Neuronal stem cell (in vitro differentiated cells): ENCODE results near the gene ADAM22.

Source experiments
- DNase-seq: peaks from one replicate; pipeline ENCODE4 v3.0.0-alpha.2; 2013; ENCODE audit warnings: low spot score
- H2AFZ ChIP-seq: one replicate; pipeline ENCODE4 v1.6.1; 2013; ENCODE audit warnings: mild to moderate bottlenecking, low read length, inconsistent platforms
- H2AK5ac ChIP-seq: 2 replicates; pipeline ENCODE4 v1.6.1; 2013; ENCODE audit warnings: low read depth, mild to moderate bottlenecking, inconsistent platforms, low read length, moderate library complexity, mixed read lengths
- H2BK120ac ChIP-seq: 2 replicates; pipeline ENCODE4 v1.6.1; 2013; ENCODE audit warnings: low read depth, mild to moderate bottlenecking, inconsistent platforms, low read length, moderate library complexity, mixed read lengths
- H2BK12ac ChIP-seq: one replicate; pipeline ENCODE4 v1.6.1; 2013; ENCODE audit warnings: low read length, inconsistent platforms
- H2BK15ac ChIP-seq: 2 replicates; pipeline ENCODE4 v1.6.1; 2013; ENCODE audit warnings: mild to moderate bottlenecking, low read length, inconsistent platforms, mixed read lengths
- H2BK5ac ChIP-seq: one replicate; pipeline ENCODE4 v1.6.1; 2013; ENCODE audit warnings: inconsistent platforms, mild to moderate bottlenecking, low read length, moderate library complexity
- H3K14ac ChIP-seq: one replicate; pipeline ENCODE4 v1.6.1; 2013; ENCODE audit warnings: low read length, inconsistent platforms
- H3K18ac ChIP-seq: 2 replicates; pipeline ENCODE4 v1.6.1; 2013; ENCODE audit warnings: low read length, inconsistent platforms
- H3K23ac ChIP-seq: 2 replicates; pipeline ENCODE4 v1.6.1; 2013; ENCODE audit warnings: low read depth, mild to moderate bottlenecking, mixed read lengths, low read length, inconsistent platforms; ENCODE audit not compliant: poor library complexity
- H3K27ac ChIP-seq: replicated peaks from 3 replicates; pipeline ENCODE4 v1.5.1; 2013; ENCODE audit warnings: low read length, inconsistent platforms
- H3K27me3 ChIP-seq, 3 experiments: 2 replicates each; pipeline ENCODE4 v1.6.1; 2013; ENCODE audit warnings: low read length in 3 of 3, mild to moderate bottlenecking in 2 of 3, inconsistent platforms in 1 of 3, low read depth in 1 of 3, mixed read lengths in 1 of 3, moderate library complexity in 1 of 3; ENCODE audit not compliant: control insufficient read depth in 3 of 3, insufficient read depth in 3 of 3
- H3K36me3 ChIP-seq, 2 donors: replicated peaks in 1 of 2; 2 replicates each; pipeline ENCODE4 v1.6.1; 2013; ENCODE audit warnings: low read length in 2 of 2; ENCODE audit not compliant: control insufficient read depth in 2 of 2, insufficient read depth in 2 of 2
- H3K4ac ChIP-seq: 2 replicates; pipeline ENCODE4 v1.6.1; 2013; ENCODE audit warnings: inconsistent platforms, mild to moderate bottlenecking, low read length, moderate library complexity
- H3K4me1 ChIP-seq, 2 donors: 1 replicate in 1 of 2; 2 replicates in 1 of 2; pipeline ENCODE4 v1.6.1; 2013; ENCODE audit warnings: low read length in 2 of 2, low read depth in 1 of 2; ENCODE audit not compliant: control insufficient read depth in 2 of 2, insufficient read depth in 1 of 2
- H3K4me2 ChIP-seq: one replicate; pipeline ENCODE4 v1.6.1; 2013; ENCODE audit warnings: mild to moderate bottlenecking, low read length, inconsistent platforms; ENCODE audit not compliant: insufficient read depth, poor library complexity, severe bottlenecking
- H3K4me3 ChIP-seq, 2 donors: 2 replicates each; pipeline ENCODE4 v1.5.1; 2013; ENCODE audit warnings: low read length in 2 of 2, mild to moderate bottlenecking in 2 of 2, inconsistent platforms in 1 of 2, moderate library complexity in 1 of 2
- H3K79me1 ChIP-seq: one replicate; pipeline ENCODE4 v1.6.1; 2013; ENCODE audit warnings: low read depth, mild to moderate bottlenecking, inconsistent platforms, low read length, moderate library complexity
- H3K9ac ChIP-seq: one replicate; pipeline ENCODE4 v1.6.1; 2013; ENCODE audit warnings: mild to moderate bottlenecking, low read depth, low read length, inconsistent platforms; ENCODE audit not compliant: poor library complexity
- H3K9me3 ChIP-seq, 2 donors: replicated peaks in 1 of 2; 2 replicates each; pipeline versions ENCODE3 to v1.6.1; 2013; ENCODE audit warnings: low read length in 2 of 2, mild to moderate bottlenecking in 2 of 2, inconsistent platforms in 1 of 2, low read depth in 1 of 2, mixed read lengths in 1 of 2, moderate library complexity in 1 of 2; ENCODE audit not compliant: control insufficient read depth in 2 of 2, insufficient read depth in 1 of 2
- H4K8ac ChIP-seq: one replicate; pipeline ENCODE4 v1.6.1; 2013; ENCODE audit warnings: low read depth, mild to moderate bottlenecking, inconsistent platforms, low read length, moderate library complexity
- H4K91ac ChIP-seq: one replicate; pipeline ENCODE4 v1.6.1; 2013; ENCODE audit warnings: low read length, low read depth, mild to moderate bottlenecking, inconsistent platforms; ENCODE audit not compliant: poor library complexity
- WGBS, 2 donors: extraction: QIAGEN DNeasy Blood & Tissue Kit; methylation state at CpG; one replicate each; pipeline ENCODE4 v1.1.7; 2013; ENCODE audit warnings: missing lambda C conversion rate in 2 of 2, mixed read lengths in 1 of 2; ENCODE audit not compliant: insufficient read length in 2 of 2, insufficient replicate concordance in 1 of 2; ENCODE audit errors: extremely low coverage in 2 of 2; 5-methylcytosine and 5-hydroxymethylcytosine counted together

The ADAM22 gene

DNA sequence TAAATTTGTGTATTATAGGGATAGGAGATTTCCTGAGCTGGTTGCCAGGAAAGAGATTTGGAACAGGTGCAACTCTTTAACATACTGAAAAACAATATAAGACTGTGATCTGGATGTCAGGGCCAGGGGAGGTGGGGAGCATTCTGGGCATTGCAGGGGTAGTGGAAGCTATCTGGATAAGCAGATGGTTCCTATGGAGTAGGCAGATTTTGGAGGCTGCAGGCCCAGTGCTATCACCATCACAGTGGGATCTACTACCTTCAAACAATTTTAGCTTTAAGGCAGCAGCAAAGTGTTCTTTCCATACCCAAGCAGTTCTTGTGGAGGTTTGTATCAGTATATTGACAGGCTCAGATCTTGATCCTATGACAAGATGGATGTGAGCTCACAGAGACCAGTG, 71.1 kb downstream of the ADAM22 start:
- H3K79me1 ChIP-seq, result no peaks in the 10 kb centered on the region
- H3K23ac ChIP-seq, result no peak overlapping the region
- H3K4ac ChIP-seq, result no peak overlapping the region
- no peak overlapping the region for H2BK12ac ChIP-seq
- no peak overlapping the region for H2BK120ac ChIP-seq
- H2AFZ ChIP-seq, result no peak overlapping the region
- H4K91ac ChIP-seq, result no peak overlapping the region
- H3K4me2 ChIP-seq, result no peak overlapping the region
- DNase-seq, result no peak
- H3K27me3 ChIP-seq, result no peaks in the 10 kb centered on the region
- no peak overlapping the region for H3K4me3 ChIP-seq
- no peaks in the 10 kb centered on the region for H3K4me1 ChIP-seq
- no peaks in the 10 kb centered on the region for H3K36me3 ChIP-seq
- H3K14ac ChIP-seq, result no peak overlapping the region
- H3K18ac ChIP-seq, result no peak overlapping the region
- H2AK5ac ChIP-seq, result no peak overlapping the region
- H4K8ac ChIP-seq, result no peak overlapping the region
- H2BK5ac ChIP-seq, result no peak overlapping the region
- no peak overlapping the region for H3K27ac ChIP-seq
- H2BK15ac ChIP-seq, result no peak overlapping the region
- H3K9ac ChIP-seq, result no peak overlapping the region
- no peaks in the 10 kb centered on the region for H3K9me3 ChIP-seq

DNA sequence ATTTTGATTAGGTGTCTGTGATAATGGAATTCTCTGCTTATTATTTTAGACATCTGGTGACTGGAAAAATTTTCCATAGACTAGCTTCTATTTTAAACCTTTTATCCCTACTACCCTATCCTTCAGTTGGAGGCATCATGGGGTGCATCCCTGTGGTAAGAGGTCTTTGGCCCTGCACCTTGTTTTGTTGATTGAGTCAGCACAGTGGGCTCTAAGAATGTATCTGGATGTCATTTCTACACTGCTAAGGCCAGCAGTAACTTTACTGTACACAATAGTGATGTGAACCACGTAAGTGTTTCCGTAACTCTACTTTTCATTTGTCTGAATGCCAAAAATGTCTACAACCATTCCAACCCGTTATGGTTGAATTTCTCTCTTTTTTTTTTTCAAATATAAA, 75.6 kb downstream of the ADAM22 start:
- H3K4me3 ChIP-seq, result no peak overlapping the region
- H3K4me1 ChIP-seq, result no peaks in the 10 kb centered on the region
- H4K8ac ChIP-seq, result no peak overlapping the region
- no peak overlapping the region for H4K91ac ChIP-seq
- H2AFZ ChIP-seq, result no peak overlapping the region
- DNase-seq, result no peak
- no CpG with 5 or more reads among the region's 3 CpGs for WGBS, 2 donors
- H2BK12ac ChIP-seq, result no peak overlapping the region
- H2BK5ac ChIP-seq, result no peak overlapping the region
- H3K4me2 ChIP-seq, result no peak overlapping the region
- no peak overlapping the region for H3K4ac ChIP-seq
- no peak overlapping the region for H3K9ac ChIP-seq
- H2BK15ac ChIP-seq, result no peak overlapping the region
- H3K14ac ChIP-seq, result no peak overlapping the region
- H3K79me1 ChIP-seq, result no peaks in the 10 kb centered on the region
- no peak overlapping the region for H3K23ac ChIP-seq
- no peak overlapping the region for H2AK5ac ChIP-seq
- no peak overlapping the region for H3K18ac ChIP-seq
- no peak overlapping the region for H2BK120ac ChIP-seq
- no peak overlapping the region for H3K27ac ChIP-seq
- H3K9me3 ChIP-seq, result no peaks in the 10 kb centered on the region
- no peaks in the 10 kb centered on the region for H3K36me3 ChIP-seq
- H3K27me3 ChIP-seq, result no peaks in the 10 kb centered on the region

DNA sequence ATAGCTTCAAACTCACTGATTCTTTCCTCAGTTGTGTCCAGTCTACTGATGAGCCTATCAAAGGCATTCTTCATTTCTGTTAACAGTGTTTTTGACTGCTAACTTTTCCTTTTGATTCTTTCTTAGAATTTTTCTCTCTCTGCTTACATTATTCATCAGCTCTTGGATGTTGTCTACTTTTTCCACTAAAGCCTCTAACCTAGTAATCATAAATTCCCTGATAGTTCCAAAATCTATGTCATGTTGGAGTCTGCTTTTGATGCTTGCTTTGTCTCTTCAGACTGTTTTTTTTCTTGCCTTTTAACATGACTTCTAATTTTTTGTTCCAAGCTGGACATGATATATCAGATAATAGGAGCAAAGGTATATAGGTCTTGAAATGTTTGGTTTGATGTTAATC, 78.0 kb downstream of the ADAM22 start:
- no peak overlapping the region for H2BK15ac ChIP-seq
- H4K91ac ChIP-seq, result no peak overlapping the region
- H3K9me3 ChIP-seq, result no peaks in the 10 kb centered on the region
- no peak overlapping the region for H2AK5ac ChIP-seq
- no peak overlapping the region for H3K4ac ChIP-seq
- no peaks in the 10 kb centered on the region for H3K79me1 ChIP-seq
- no peaks in the 10 kb centered on the region for H3K4me1 ChIP-seq
- no peak for DNase-seq
- no peak overlapping the region for H3K4me2 ChIP-seq
- no peak overlapping the region for H4K8ac ChIP-seq
- no peak overlapping the region for H3K9ac ChIP-seq
- H2BK5ac ChIP-seq, result no peak overlapping the region
- H2AFZ ChIP-seq, result no peak overlapping the region
- no peak overlapping the region for H2BK120ac ChIP-seq
- H2BK12ac ChIP-seq, result no peak overlapping the region
- H3K18ac ChIP-seq, result no peak overlapping the region
- no peak overlapping the region for H3K27ac ChIP-seq
- H3K14ac ChIP-seq, result no peak overlapping the region
- H3K23ac ChIP-seq, result no peak overlapping the region
- H3K4me3 ChIP-seq, result no peak overlapping the region
- no peaks in the 10 kb centered on the region for H3K27me3 ChIP-seq
- no peaks in the 10 kb centered on the region for H3K36me3 ChIP-seq

DNA sequence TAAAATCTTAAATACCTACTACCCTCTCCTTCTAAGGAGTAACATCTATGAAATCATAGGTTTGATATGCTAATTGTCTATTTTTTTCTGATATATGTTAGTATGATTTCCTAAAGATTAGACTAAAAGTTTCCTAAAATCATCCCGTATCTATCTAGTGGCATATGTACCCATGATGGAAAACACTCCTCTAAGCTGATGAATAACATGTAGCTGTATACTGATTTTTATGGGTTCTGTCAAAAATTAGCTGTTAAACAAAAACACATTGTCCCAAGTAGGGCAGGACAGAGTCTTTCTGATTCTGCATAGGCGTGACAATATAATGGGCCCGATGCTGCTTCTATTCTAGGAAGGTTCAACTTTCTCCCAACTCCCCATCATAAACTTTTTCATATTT, 79.9 kb downstream of the ADAM22 start:
- Histone ChIP-seq H4K8ac (no peak overlapping the region), H2AK5ac (no peak overlapping the region), H3K23ac (no peak overlapping the region), H2BK5ac (no peak overlapping the region), H3K36me3 (no peaks in the 10 kb centered on the region), H3K4me1 (no peaks in the 10 kb centered on the region), H3K18ac (no peak overlapping the region), H3K27ac (no peak overlapping the region), H3K79me1 (no peaks in the 10 kb centered on the region), H3K27me3 (no peaks in the 10 kb centered on the region), H3K9ac (no peak overlapping the region), H2BK15ac (no peak overlapping the region), H2BK120ac (no peak overlapping the region), H3K4me3 (no peak overlapping the region), H3K4me2 (no peak overlapping the region), H3K4ac (no peak overlapping the region), H4K91ac (no peak overlapping the region), H3K14ac (no peak overlapping the region), H2AFZ (no peak overlapping the region), H2BK12ac (no peak overlapping the region), H3K9me3 (no peaks in the 10 kb centered on the region)
- DNase-seq, result no peak
- WGBS, 2 donors, result no CpG with 5 or more reads among the region's 3 CpGs
